Keratinocyte (primary cell): ENCODE measurements around the gene CPTP. TPM values are rescaled to one million over a fixed set of nuclear protein-coding genes. Genes with fewer than 3 reads are reported as not detected.

Source experiments
- DNase-seq: peaks from one replicate; pipeline ENCODE4 v3.0.0-alpha.2; 2011; ENCODE audit warnings: low read depth, missing footprints, low spot score
- FAIRE-seq: peaks from 2 replicates; lab custom pipeline; 2011; peaks lifted over from hg19 to GRCh38; lab: Jason Lieb, UNC
- H2AFZ ChIP-seq: 2 replicates; pipeline ENCODE4 v1.6.0; 2012; ENCODE audit warnings: low read length, control low read depth, inconsistent platforms; ENCODE audit not compliant: control insufficient read depth
- H3K27ac ChIP-seq: 2 replicates; pipeline ENCODE4 v1.5.1; 2011; ENCODE audit warnings: low read length; ENCODE audit not compliant: control insufficient read depth, insufficient read depth
- H3K27me3 ChIP-seq: 3 replicates; pipeline ENCODE4 v1.6.0; 2011; ENCODE audit warnings: low read length; ENCODE audit not compliant: control insufficient read depth, insufficient read depth; ENCODE audit errors: extremely low read depth
- H3K36me3 ChIP-seq, 2 experiments: 2 replicates in 1 of 2; 3 replicates in 1 of 2; pipeline ENCODE4 v1.5.1; 2011; ENCODE audit warnings: low read length in 2 of 2, mild to moderate bottlenecking in 1 of 2; ENCODE audit not compliant: control insufficient read depth in 2 of 2, insufficient read depth in 2 of 2; ENCODE audit errors: extremely low read depth in 1 of 2
- H3K4me1 ChIP-seq: 3 replicates; pipeline ENCODE4 v1.5.1; 2011; ENCODE audit warnings: low read length; ENCODE audit not compliant: control insufficient read depth, insufficient read depth; ENCODE audit errors: extremely low read depth
- H3K4me2 ChIP-seq: 3 replicates; pipeline ENCODE4 v1.6.0; 2011; ENCODE audit warnings: low read depth, low read length; ENCODE audit not compliant: control insufficient read depth, insufficient read depth; ENCODE audit errors: extremely low read depth
- H3K4me3 ChIP-seq, 3 experiments: fragments of 200-600 bp in 1 of 3; sonication (generic) in 1 of 3; 2 replicates in 2 of 3; 3 replicates in 1 of 3; pipeline ENCODE4 v1.5.1; 2011 to 2016; ENCODE audit warnings: low read length in 3 of 3, mild to moderate bottlenecking in 3 of 3, control low read depth in 2 of 3, inconsistent platforms in 1 of 3, low read depth in 1 of 3, mixed read lengths in 1 of 3, mixed run types in 1 of 3, moderate library complexity in 1 of 3; ENCODE audit not compliant: control insufficient read depth in 2 of 3, insufficient read depth in 2 of 3; ENCODE audit errors: extremely low read depth in 1 of 3
- H3K79me2 ChIP-seq: 2 replicates; pipeline ENCODE4 v1.6.0; 2012; ENCODE audit warnings: low read length; ENCODE audit not compliant: control insufficient read depth, insufficient read depth
- H3K9ac ChIP-seq: 3 replicates; pipeline ENCODE4 v1.6.0; 2011; ENCODE audit warnings: low read length; ENCODE audit not compliant: control insufficient read depth, insufficient read depth; ENCODE audit errors: extremely low read depth
- H3K9me1 ChIP-seq: 3 replicates; pipeline ENCODE4 v1.6.0; 2011; ENCODE audit warnings: low read length; ENCODE audit not compliant: control insufficient read depth, insufficient read depth; ENCODE audit errors: extremely low read depth
- H3K9me3 ChIP-seq: 2 replicates; pipeline ENCODE4 v1.5.1; 2012; ENCODE audit warnings: low read depth, low read length; ENCODE audit not compliant: control insufficient read depth
- H4K20me1 ChIP-seq: 3 replicates; pipeline ENCODE4 v1.6.0; 2011; ENCODE audit warnings: low read length; ENCODE audit not compliant: control insufficient read depth, insufficient read depth; ENCODE audit errors: extremely low read depth
- CTCF ChIP-seq, 3 experiments: IDR thresholded peaks in 1 of 3; conservative IDR thresholded peaks in 1 of 3; optimal IDR thresholded peaks in 1 of 3; 2 replicates in 2 of 3; 3 replicates in 1 of 3; pipeline versions ENCODE3 to v1.5.1; 2011; ENCODE audit warnings: low read length in 3 of 3, mild to moderate bottlenecking in 3 of 3, moderate library complexity in 2 of 3, control low read depth in 1 of 3, inconsistent platforms in 1 of 3; ENCODE audit not compliant: insufficient read depth in 2 of 3; ENCODE audit errors: extremely low read depth in 1 of 3
- EZH2 ChIP-seq: IDR thresholded peaks from one replicate; pipeline ENCODE4 v1.6.1; 2012; ENCODE audit warnings: inconsistent platforms, mild to moderate bottlenecking, low read length, moderate library complexity
- dilution Hi-C: fragments of 300-500 bp; cut with MboI; formaldehyde crosslinking; loops from one replicate; pipeline ENCODE4 v1.7.0; 2020; ENCODE audit warnings: low sequenced_read_pairs; ENCODE audit not compliant: extremely low pct_ligation_motif_present
- polyA plus RNA-seq, 5 experiments: library from polyadenylated mRNA; depleted of rRNA in 3 of 5; stranded (reverse) in 3 of 5; stranded (forward) in 1 of 5; unstranded in 1 of 5; fragments of >200 nt; gene quantifications; 1 replicate in 1 of 5; 2 replicates in 3 of 5; 3 replicates in 1 of 5; pipeline versions ENCODE4 v1.2.1 to v1.2.3, GENCODE V29; 2011 to 2012; ENCODE audit warnings: missing spikeins in 2 of 5, low read depth in 1 of 5, low replicate concordance in 1 of 5

The CPTP gene
- polyA plus RNA-seq, 1 donor (not counting 4 experiments of a cell fraction or from before 2014, with no cell fraction given), result 5.8 TPM

GRCh38 chr1:1348420-1349255, 24.0 kb downstream of the CPTP start:
- Histone ChIP-seq H3K79me2 (peaks cover 53% of the 10 kb centered on the region), H2AFZ (no peak overlapping the region), H3K9me3 (no peaks in the 10 kb centered on the region), H3K27ac (peak overlapping the region; percentile 60), H3K4me3 (peak overlapping the region; percentile 72 to 95 (median 85)), H3K4me2 (peak overlapping the region; percentile 94), H3K9me1 (no peaks in the 10 kb centered on the region), H4K20me1 (no peaks in the 10 kb centered on the region), H3K9ac (peak overlapping the region; percentile 83), H3K4me1 (peaks cover 45% of the 10 kb centered on the region), H3K36me3 (no peaks in the 10 kb centered on the region), H3K27me3 (no peaks in the 10 kb centered on the region)
- dilution Hi-C loops, result no loop called here
- DNase-seq (no peak), FAIRE-seq (no peak)
- no peak for TF ChIP-seq EZH2
- no peak for TF ChIP-seq CTCF (optimal IDR thresholded peaks at IDR 0.05 in 1 of 3, IDR thresholded peaks at IDR 0.05 in 1 of 3, conservative IDR thresholded peaks at IDR 0.05 in 1 of 3; ENCODE audit: extremely low read depth in 1 of 3, insufficient read depth in 2 of 3, low read length in 3 of 3)

- Histone ChIP-seq H3K27ac (peak within 1 kb of the TSS; percentile 60), H3K79me2 (peaks cover 45% of the 10 kb centered on the region), H3K27me3 (peaks cover 3% of the 10 kb centered on the region), H3K9me3 (no peaks in the 10 kb centered on the region), H3K4me3 (peak within 1 kb of the TSS; percentile 72 to 95 (median 85)), H3K4me1 (peaks cover 37% of the 10 kb centered on the region), H4K20me1 (no peaks in the 10 kb centered on the region), H3K9ac (peak within 1 kb of the TSS; percentile 83), H3K9me1 (no peaks in the 10 kb centered on the region), H3K36me3 (no peaks in the 10 kb centered on the region), H3K4me2 (peak within 1 kb of the TSS; percentile 94), H2AFZ (peak within 1 kb of the TSS; percentile 6)
- TF ChIP-seq EZH2 (no peak), CTCF (optimal IDR thresholded peaks at IDR 0.05 in 1 of 3, IDR thresholded peaks at IDR 0.05 in 1 of 3, conservative IDR thresholded peaks at IDR 0.05 in 1 of 3; ENCODE audit: extremely low read depth in 1 of 3, insufficient read depth in 2 of 3, low read length in 3 of 3) (peak in 1 of 3 experiments; percentile 58)
- DNase-seq, result no peak
- FAIRE-seq, result no peak
- dilution Hi-C loops, result no loop called here
Observed at GRCh38 chr1:1349256-1350012, 24.8 kb downstream of the CPTP start, which contains the start of gene DVL1. Gene DVL1 (minus strand): TSS chr1:1349418. CDS start chr1:1349065, 353 bp downstream.
